Urinary bladder (tissue), 4 donors: Measurements from ENCODE around the gene SIGLEC12. TPM values are rescaled to one million over a fixed set of nuclear protein-coding genes. Genes with fewer than 3 reads are reported as not detected.
"Not testable (repeated sequence)": the region's sequence is repeated elsewhere in the genome, so short reads cannot be mapped to it uniquely, and the experiment has no call there.

Experiments
- DNase-seq: peaks from one replicate; pipeline ENCODE4 v3.0.0-alpha.2; 2015; ENCODE audit errors: extremely low spot score
- H3K27ac ChIP-seq: one replicate; pipeline ENCODE4 v1.5.1; 2013; ENCODE audit warnings: low read depth, mild to moderate bottlenecking, moderate library complexity
- H3K36me3 ChIP-seq: one replicate; pipeline ENCODE4 v1.6.1; 2013; ENCODE audit warnings: mild to moderate bottlenecking, moderate library complexity; ENCODE audit not compliant: insufficient read depth
- H3K4me1 ChIP-seq: one replicate; pipeline ENCODE4 v1.6.1; 2013; ENCODE audit warnings: mild to moderate bottlenecking, moderate library complexity; ENCODE audit not compliant: insufficient read depth
- H3K4me3 ChIP-seq: one replicate; pipeline ENCODE4 v1.5.1; 2013; ENCODE audit warnings: low read depth, low read length
- WGBS: extraction: QIAGEN DNeasy Blood & Tissue Kit; methylation state at CpG from one replicate; pipeline ENCODE4 v1.1.7; 2013; 5-methylcytosine and 5-hydroxymethylcytosine counted together
- polyA plus RNA-seq: library from polyadenylated mRNA; stranded (reverse); fragments of 200-250 nt; gene quantifications from one replicate; pipeline ENCODE4 v1.2.3, GENCODE V29; 2013
- total RNA-seq: library from RNA; depleted of rRNA; stranded (reverse); fragments of >200 nt; gene quantifications from one replicate; pipeline ENCODE4 v1.2.3, GENCODE V29; 2014
- donor health status: healthy with polysubstance abuse.
- donor health status: healthy.

The SIGLEC12 gene
- total and polyA plus RNA-seq, 2 donors, result 0.11 to 0.37 TPM

DNA sequence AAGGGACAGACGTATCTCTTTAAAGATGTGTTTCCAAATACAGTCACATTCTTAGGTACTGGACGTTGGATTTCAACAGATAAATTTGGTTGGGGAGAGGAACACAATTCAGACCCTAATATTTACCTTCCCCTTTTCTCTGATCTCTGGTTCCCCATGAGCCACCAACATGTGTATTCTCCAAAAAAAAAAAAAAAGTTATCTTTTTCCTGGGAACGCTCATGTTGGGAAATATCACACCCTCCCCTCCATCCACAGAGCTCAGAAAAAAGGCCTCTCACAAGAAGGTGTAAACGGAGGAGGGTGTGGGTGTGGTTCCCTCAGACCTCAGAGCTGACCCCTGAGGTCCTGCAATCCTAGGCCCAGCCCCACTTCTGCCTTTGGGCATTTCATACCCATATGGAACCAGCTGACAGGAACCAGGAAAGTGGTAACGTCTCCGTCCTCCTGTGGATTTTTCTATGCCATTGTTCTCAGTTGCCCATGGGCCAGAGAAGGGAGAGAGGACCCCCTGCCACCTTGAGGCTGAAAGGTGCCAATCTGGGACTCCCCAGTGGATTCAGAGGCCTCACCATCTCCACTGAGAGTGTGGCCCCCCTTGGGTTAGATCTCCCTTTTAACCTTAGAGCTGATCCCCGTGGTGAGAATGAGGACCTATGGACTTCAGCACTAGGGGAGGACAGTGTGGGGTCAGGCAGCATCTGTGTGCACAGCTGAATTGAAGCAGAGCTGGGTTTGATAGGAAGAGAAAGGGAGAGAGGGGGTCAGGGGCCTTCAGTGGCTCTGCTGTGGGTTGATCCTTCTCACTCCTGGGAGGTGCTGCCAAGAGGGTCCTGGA is 8.4 kb upstream of the SIGLEC12 start:
- WGBS, result 49% methylated on average over 7 of the region's 7 CpGs
- Histone ChIP-seq H3K27ac (no peak overlapping the region), H3K4me1 (no peaks in the 10 kb centered on the region), H3K4me3 (no peak overlapping the region), H3K36me3 (no peaks in the 10 kb centered on the region)
- DNase-seq, result no peak

DNA sequence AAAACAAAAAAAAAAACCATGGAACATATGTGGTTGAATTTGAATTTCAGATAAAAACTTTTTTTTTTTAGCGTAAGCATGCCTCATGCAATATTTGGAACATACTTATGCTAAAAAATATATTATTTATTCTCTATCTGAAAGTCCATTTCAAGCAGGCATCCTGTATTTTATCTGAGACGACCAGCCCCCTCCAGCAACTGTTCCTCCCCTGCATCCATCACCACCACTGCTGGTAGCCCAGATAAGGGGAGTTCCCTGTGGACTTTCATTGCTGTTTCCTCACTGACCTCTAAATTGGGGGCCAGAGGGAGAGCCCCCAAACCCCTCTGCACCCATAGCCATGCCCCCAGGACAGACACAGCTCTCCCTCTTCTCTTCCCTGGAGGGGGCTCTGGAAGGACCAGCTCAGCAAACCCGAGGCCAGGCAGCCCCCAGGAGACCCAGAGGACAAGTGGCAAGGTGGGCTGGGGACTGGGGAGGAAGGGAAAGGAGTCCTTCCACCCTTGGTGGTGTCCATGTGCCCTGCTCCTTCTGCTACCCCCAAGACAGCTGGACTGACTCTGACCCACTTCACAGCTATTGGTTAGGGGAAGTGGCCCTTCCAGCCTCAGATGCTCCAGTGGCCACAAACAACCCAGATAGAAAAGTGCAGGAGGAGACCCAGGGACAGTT is 6.6 kb upstream of the SIGLEC12 start:
- DNase-seq, result no peak
- no peak overlapping the region for H3K4me3 ChIP-seq
- H3K27ac ChIP-seq, result no peak overlapping the region

DNA sequence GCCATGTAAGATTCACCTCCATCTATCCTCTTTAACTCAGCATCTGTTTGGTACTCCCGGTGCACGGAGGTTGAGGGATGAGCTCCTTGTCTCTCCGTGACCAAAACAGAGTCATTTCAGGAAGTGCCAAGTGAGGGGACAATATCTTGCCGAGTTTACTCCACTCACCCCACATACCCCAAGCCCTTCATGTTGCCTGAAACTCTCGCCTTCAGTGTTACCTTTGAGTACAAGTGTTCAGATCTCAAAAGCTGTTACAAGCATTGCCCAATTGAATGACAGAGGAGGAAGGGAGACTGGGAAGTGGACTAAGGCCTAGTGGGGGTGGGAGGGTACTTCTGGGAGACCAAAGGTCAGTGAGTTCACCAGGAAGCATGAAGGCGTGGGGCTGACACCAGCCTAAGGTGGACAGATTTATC is 6.0 kb upstream of the SIGLEC12 start:
- no peak overlapping the region for H3K27ac ChIP-seq
- no peaks in the 10 kb centered on the region for H3K4me1 ChIP-seq
- no peaks in the 10 kb centered on the region for H3K36me3 ChIP-seq
- 65% methylated on average over 6 of the region's 6 CpGs for WGBS
- no peak for DNase-seq
- H3K4me3 ChIP-seq, result no peak overlapping the region

More for the DNA sequence above, 6.6 kb upstream of the SIGLEC12 start:
- Histone ChIP-seq H3K36me3 (no peaks in the 10 kb centered on the region), H3K4me1 (no peaks in the 10 kb centered on the region)
- 54% methylated on average over 3 of the region's 3 CpGs for WGBS

DNA sequence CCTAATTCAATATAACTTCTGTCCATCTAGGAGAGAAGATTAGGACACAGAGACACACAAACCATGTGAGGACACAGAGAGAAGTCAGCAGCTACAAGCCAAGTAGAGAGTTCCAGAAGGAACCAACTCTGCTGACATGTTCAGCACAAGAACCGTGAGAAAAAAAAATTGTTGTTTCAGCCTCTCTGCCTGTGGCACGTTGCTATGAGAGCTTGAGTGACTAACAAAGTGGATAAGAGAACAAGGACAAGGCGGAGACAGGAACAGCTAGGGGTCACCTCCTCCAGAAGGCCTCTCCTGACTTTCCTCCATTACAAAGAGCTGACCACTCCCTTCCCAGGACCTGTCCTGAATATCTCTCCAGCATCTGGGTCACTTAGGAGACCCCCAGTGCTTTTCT is 5.6 kb upstream of the SIGLEC12 start:
- H3K4me1 ChIP-seq, result no peaks in the 10 kb centered on the region
- 47% methylated on average over 3 of the region's 3 CpGs for WGBS
- no peak overlapping the region for H3K4me3 ChIP-seq
- H3K36me3 ChIP-seq, result no peaks in the 10 kb centered on the region
- H3K27ac ChIP-seq, result no peak overlapping the region
- DNase-seq, result no peak

DNA sequence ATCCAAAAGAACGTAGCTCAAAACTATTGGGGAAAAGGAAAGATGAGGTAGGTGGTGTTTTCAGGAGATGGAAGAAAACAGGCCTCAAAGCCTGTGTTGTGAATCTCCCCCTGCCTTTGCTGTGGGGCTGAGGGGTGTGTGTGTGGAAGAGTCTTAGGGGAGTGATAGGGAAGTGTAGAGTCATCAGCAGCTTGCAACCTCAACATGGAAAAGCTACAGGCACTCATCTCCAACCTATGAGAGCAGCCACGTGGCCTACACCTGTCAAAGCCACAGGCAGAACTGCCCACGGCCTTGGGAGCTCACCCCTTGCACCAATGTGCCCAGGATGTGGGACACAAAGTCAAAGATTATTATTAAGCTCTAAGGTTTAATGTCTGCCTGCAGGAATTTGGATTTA is 4.3 kb upstream of the SIGLEC12 start:
- DNase-seq, result no peak
- no peaks in the 10 kb centered on the region for H3K36me3 ChIP-seq
- no peak overlapping the region for H3K27ac ChIP-seq
- H3K4me3 ChIP-seq, result no peak overlapping the region
- 33% methylated on average over 3 of the region's 3 CpGs for WGBS
- H3K4me1 ChIP-seq, result no peaks in the 10 kb centered on the region

DNA sequence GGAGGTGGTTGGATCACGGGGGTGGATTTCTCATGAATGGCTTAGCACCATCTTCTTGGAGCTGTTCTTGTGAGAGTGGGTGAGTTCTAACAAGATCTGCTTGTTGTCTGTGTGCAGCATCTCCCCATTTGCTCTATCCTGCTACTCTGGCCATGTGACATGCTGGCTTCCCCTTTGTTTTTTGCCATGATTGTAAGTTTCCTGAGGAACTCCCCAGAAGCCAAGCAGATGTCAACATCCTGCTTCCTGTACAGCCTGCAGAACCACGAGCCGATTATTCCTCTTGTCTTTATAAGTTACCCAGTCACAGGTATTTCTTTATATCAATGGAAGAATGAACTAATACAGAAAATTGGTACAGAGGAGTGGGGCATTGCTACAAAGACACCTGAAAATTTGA is 2.3 kb upstream of the SIGLEC12 start:
- Histone ChIP-seq H3K36me3 (no peaks in the 10 kb centered on the region), H3K4me1 (no peaks in the 10 kb centered on the region), H3K27ac (no peak overlapping the region), H3K4me3 (no peak overlapping the region)
- 50% methylated on average over 3 of the region's 3 CpGs for WGBS
- DNase-seq, result no peak

DNA sequence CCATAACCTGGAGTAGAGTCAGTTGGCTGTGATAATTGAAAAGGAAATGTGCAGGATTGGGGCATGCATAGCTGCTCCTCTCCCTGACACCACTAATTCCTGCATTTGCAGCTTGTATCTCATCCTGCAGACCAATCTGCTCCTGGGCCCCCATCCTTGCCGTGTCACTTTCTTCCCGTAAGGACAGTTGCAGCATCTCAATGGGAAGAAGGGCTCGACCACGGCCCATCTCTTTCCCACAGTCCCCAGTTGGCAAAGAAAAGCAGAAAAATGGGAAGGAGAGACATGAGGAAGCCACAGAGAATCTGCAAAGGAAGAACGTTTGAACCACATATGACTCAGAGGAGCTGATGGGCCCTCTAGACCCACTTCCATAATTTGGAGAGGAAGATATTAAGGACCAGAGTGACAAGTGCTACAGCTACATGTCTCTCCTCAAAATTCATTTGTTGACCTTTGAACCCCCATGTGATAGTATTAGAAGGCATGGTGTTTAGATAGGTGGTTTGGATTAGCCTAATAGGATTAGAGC is 1.8 kb upstream of the SIGLEC12 start:
- 78% methylated on average over 5 of the region's 5 CpGs for WGBS

DNA sequence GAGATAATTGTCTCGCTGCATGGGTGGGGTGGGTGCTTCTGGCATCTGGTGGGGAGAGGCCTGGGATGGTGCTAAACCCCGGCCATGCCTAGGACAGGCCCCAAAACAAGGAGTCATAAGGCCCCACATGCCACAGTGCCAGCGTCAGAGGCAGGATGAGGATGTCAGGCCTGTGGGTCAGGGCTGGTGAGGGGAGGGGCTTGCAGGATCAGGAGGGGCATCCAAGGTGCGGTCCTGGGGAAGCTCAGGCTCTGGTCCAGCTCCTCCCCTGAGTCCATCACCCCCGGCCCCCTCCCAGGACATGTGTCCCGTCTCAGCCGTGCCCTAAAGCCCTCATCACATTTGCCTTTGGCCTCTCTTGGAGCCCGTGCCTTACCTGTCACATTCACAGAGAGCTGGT is 669 bp downstream of the SIGLEC12 start:
- H3K27ac ChIP-seq, H3K36me3 ChIP-seq, H3K4me3 ChIP-seq, H3K4me1 ChIP-seq, DNase-seq: not testable (repeated sequence)
- 39% methylated on average over 8 of the region's 8 CpGs for WGBS

More for the DNA sequence above, 1.8 kb upstream of the SIGLEC12 start:
- Histone ChIP-seq H3K27ac (no peak overlapping the region), H3K36me3 (no peaks in the 10 kb centered on the region), H3K4me3 (no peak overlapping the region), H3K4me1 (no peaks in the 10 kb centered on the region)
- no peak for DNase-seq

DNA sequence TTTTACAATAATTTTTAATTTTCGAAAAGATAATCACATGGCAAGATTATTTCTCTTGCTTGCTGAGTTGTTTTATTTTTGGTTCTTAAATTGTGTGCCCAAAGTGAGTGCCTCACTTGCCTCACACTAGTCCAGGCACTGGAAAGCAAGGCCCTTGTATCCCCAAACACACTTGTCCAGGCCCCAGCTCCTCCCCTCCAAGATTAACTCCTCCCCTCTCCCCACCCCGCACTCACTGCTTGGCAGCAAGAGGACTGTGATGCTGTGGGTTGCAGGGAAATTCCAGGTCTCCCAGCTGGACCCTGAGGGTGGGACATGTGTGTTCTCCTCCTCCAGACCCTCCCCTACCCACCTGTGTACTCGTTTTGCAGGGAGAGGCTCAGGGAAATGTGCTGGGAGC is 3.9 kb downstream of the SIGLEC12 start:
- Histone ChIP-seq H3K36me3 (no peaks in the 10 kb centered on the region), H3K27ac (no peak overlapping the region), H3K4me1 (no peaks in the 10 kb centered on the region), H3K4me3 (no peak overlapping the region)
- WGBS, result 43% methylated on average over 3 of the region's 3 CpGs
- DNase-seq, result no peak

DNA sequence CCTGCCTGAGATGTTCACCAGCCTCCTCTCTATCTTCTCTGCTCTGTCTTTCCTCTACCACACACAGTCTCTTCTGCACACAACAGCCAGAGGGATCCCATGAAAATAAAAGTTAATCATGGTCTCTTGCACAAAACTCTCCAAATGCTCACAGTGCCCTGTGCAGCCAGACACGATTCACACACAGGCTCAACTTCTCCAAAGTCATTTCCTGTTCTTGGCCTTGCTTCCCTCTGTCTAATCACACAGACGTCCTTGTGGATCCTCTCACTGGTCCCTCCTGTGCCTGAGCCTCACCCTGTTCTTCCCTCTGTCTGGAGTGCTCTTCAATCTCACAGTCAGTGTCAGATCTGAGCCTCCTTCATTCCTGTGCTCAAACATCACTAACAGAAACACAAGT is 7.8 kb downstream of the SIGLEC12 start:
- Histone ChIP-seq H3K27ac (no peak overlapping the region), H3K4me3 (no peak overlapping the region), H3K4me1 (no peaks in the 10 kb centered on the region), H3K36me3 (no peaks in the 10 kb centered on the region)
- DNase-seq, result no peak
- 29% methylated on average over 2 of the region's 2 CpGs for whole genome bisulfite sequencing

DNA sequence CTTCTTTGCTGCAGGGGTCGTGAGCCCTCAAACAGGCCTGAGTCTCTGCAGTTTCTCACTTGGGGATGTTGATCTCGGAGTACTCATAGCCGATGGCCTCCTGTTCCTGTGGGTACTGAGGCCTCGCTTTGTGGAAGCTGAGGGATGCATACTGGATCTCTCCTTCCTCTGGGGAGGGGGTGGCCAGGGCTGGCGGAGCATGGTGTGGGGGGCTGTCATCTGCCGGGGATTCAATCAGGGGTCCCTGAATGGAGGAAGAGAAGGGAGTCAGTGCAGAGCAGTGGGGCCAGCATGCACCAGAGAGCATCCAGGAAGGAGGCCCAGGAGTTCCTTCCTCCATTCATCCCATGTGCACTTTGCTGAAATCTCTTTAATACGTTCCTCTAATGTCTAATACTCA is 10.0 kb downstream of the SIGLEC12 start:
- Histone ChIP-seq H3K4me1 (no peaks in the 10 kb centered on the region), H3K4me3 (no peak overlapping the region), H3K27ac (no peak overlapping the region), H3K36me3 (no peaks in the 10 kb centered on the region)
- no peak for DNase-seq
- WGBS, result 78% methylated on average over 7 of the region's 7 CpGs

DNA sequence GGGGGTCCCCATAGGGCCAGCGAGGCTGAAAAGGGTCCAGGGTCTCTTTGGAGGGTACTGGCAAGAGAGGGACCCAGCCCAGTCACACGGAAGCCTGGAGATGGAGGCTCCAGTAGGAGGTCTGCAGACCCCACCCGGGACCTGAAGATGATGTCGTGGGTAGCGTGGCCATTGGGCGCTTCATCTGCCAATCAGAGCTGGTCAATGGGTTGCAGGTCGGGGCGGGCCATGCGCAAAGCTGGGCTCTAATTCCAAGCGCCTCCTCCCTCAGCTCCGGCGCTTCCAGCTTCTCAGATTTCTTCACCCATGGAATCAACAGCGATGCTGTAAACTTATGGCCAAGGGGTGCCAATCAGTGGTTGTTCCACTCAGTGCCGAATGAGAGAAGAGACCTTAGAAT is 10.9 kb downstream of the SIGLEC12 start:
- no peak overlapping the region for H3K4me3 ChIP-seq
- H3K4me1 ChIP-seq, result no peaks in the 10 kb centered on the region
- 50% methylated on average over 14 of the region's 14 CpGs for WGBS
- H3K27ac ChIP-seq, result no peak overlapping the region
- no peaks in the 10 kb centered on the region for H3K36me3 ChIP-seq
- no peak for DNase-seq

DNA sequence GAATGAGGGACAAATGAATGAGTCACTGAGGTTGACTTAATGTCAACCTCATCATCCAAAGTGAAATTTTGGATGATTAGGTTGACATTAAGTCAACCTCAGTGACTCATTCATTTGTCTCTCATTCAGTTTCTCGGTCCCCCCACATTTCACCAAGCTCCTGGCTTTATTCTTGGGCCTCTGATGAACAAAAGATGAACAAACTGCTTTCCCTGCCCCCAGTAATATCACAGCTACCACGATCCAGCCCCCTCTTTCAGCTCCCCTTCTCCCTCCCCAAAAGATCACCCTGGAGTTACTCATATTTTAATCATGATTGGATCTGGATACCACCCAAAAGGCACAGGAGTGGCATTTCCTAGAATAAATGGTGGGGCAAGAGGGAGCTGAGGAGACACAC is 12.5 kb downstream of the SIGLEC12 start:
- H3K36me3 ChIP-seq, result no peaks in the 10 kb centered on the region
- H3K27ac ChIP-seq, result no peak overlapping the region
- no peak for DNase-seq
- H3K4me3 ChIP-seq, result no peak overlapping the region
- WGBS, result 57% methylated on average over 2 of the region's 2 CpGs
- no peaks in the 10 kb centered on the region for H3K4me1 ChIP-seq

DNA sequence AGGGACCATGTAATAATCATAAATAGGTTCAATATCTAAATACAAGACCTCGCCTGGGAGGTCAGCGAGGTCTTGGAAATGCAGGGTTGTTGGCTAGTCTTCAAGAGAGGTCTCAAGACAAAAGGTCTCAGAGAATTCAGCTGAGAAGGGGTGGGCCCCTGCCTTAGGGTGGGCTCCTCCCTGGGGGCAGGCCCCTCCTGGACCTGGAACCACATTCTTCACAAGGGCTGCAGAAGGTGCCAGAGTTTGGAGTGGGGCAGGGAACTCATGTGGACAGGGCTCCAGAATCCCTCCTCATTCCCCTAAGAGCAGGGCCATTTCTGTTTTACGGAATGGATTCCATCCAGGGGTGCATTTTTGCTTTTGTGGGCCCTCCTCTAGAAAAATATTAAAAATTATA is 13.1 kb downstream of the SIGLEC12 start:
- no peak overlapping the region for H3K27ac ChIP-seq
- H3K4me1 ChIP-seq, result no peaks in the 10 kb centered on the region
- no peak for DNase-seq
- no peak overlapping the region for H3K4me3 ChIP-seq
- no peaks in the 10 kb centered on the region for H3K36me3 ChIP-seq
- 66% methylated on average over 3 of the region's 3 CpGs for WGBS
